Medulla oblongata (tissue), 1 donor: ENCODE data around the gene SPOP.
"Not testable (repeated sequence)": the region's sequence is repeated elsewhere in the genome, so short reads cannot be mapped to it uniquely, and the experiment has no call there.

ENCODE experiments used
- DNase-seq: peaks from one replicate; pipeline ENCODE4 v3.0.0-alpha.2; 2015; ENCODE audit errors: extremely low spot score

SPOP gene

GRCh38 chr17:49572806-49573420 lies 105.0 kb downstream of the SPOP start:
- DNase-seq = no peak

GRCh38 chr17:49572226-49572625 lies 105.7 kb downstream of the SPOP start:
- no peak for DNase-seq

- no peak for DNase-seq
These were observed 106.1 kb downstream of the SPOP start for GRCh38 chr17:49571764-49572163.

- no peak for DNase-seq
These were observed 106.6 kb downstream of the SPOP start for GRCh38 chr17:49571283-49571682.

- DNase-seq = no peak
These were observed 107.2 kb downstream of the SPOP start for GRCh38 chr17:49570540-49571242.

- not testable (repeated sequence) for DNase-seq
These were observed 109.2 kb downstream of the SPOP start for GRCh38 chr17:49568695-49569047.

- peak; percentile 90 for DNase-seq
These were observed 109.8 kb downstream of the SPOP start for GRCh38 chr17:49567871-49568694.

GRCh38 chr17:49567104-49567521 lies 110.8 kb downstream of the SPOP start:
- DNase-seq = no peak

GRCh38 chr17:49566668-49567071 lies 111.2 kb downstream of the SPOP start:
- DNase-seq = no peak

- DNase-seq = peak; percentile 37
These were observed 111.9 kb downstream of the SPOP start for GRCh38 chr17:49565948-49566491.

- DNase-seq = no peak
These were observed 113.3 kb downstream of the SPOP start for GRCh38 chr17:49564638-49565037.

- no peak for DNase-seq
These were observed 120.4 kb downstream of the SPOP start for GRCh38 chr17:49557312-49558024.

- peak; percentile 60 for DNase-seq
These were observed 121.5 kb downstream of the SPOP start for GRCh38 chr17:49556223-49556943.

GRCh38 chr17:49555495-49556222 lies 122.2 kb downstream of the SPOP start:
- no peak for DNase-seq

- no peak for DNase-seq
These were observed 123.0 kb downstream of the SPOP start for GRCh38 chr17:49554694-49555494.

GRCh38 chr17:49553676-49554335 lies 124.1 kb downstream of the SPOP start:
- DNase-seq = no peak

- DNase-seq = no peak
These were observed 125.7 kb downstream of the SPOP start for GRCh38 chr17:49552070-49552751.
